ENCODE data around the gene CACNA2D3.

The CACNA2D3 gene

GRCh38 chr3:54714035-54714434, 591.7 kb downstream of the CACNA2D3 start:
- no peak for DNase-seq

GRCh38 chr3:54717506-54717905, 595.2 kb downstream of the CACNA2D3 start:
- no peak for DNase-seq

- DNase-seq, result no peak
These were observed 597.6 kb downstream of the CACNA2D3 start for GRCh38 chr3:54719914-54720313.

GRCh38 chr3:54720604-54721003, 598.3 kb downstream of the CACNA2D3 start:
- DNase-seq, result no peak

- DNase-seq, result no peak
These were observed 609.5 kb downstream of the CACNA2D3 start for GRCh38 chr3:54731732-54732445.

GRCh38 chr3:54733106-54734006, 611.0 kb downstream of the CACNA2D3 start:
- no peak for DNase-seq

GRCh38 chr3:54736459-54736858, 614.1 kb downstream of the CACNA2D3 start:
- DNase-seq, result no peak

GRCh38 chr3:54743755-54744154, 621.4 kb downstream of the CACNA2D3 start:
- DNase-seq, result no peak

GRCh38 chr3:54744291-54744690, 621.9 kb downstream of the CACNA2D3 start:
- DNase-seq, result no peak

GRCh38 chr3:54745843-54746242, 623.5 kb downstream of the CACNA2D3 start:
- DNase-seq, result no peak

- no peak for DNase-seq
These were observed 624.4 kb downstream of the CACNA2D3 start for GRCh38 chr3:54746722-54747121.

GRCh38 chr3:54755756-54756155, 633.4 kb downstream of the CACNA2D3 start:
- DNase-seq, result no peak

- no peak for DNase-seq
These were observed 634.0 kb downstream of the CACNA2D3 start for GRCh38 chr3:54756330-54756731.

- DNase-seq, result no peak
These were observed 636.1 kb downstream of the CACNA2D3 start for GRCh38 chr3:54758461-54758860.

GRCh38 chr3:54759166-54759565, 636.8 kb downstream of the CACNA2D3 start:
- DNase-seq, result no peak

- no peak for DNase-seq
These were observed 637.8 kb downstream of the CACNA2D3 start for GRCh38 chr3:54760201-54760600.

GRCh38 chr3:54761637-54762036, 639.3 kb downstream of the CACNA2D3 start:
- DNase-seq, result no peak

GRCh38 chr3:54764911-54765310, 642.6 kb downstream of the CACNA2D3 start:
- no peak for DNase-seq

- no peak for DNase-seq
These were observed 648.7 kb downstream of the CACNA2D3 start for GRCh38 chr3:54771050-54771449.

- DNase-seq, result no peak
These were observed 649.7 kb downstream of the CACNA2D3 start for GRCh38 chr3:54772051-54772450.

- DNase-seq, result no peak
These were observed 650.4 kb downstream of the CACNA2D3 start for GRCh38 chr3:54772746-54773145.

- DNase-seq, result no peak
These were observed 650.9 kb downstream of the CACNA2D3 start for GRCh38 chr3:54773271-54773670.

GRCh38 chr3:54776601-54777000, 654.2 kb downstream of the CACNA2D3 start:
- no peak for DNase-seq

- DNase-seq, result no peak
These were observed 654.8 kb downstream of the CACNA2D3 start for GRCh38 chr3:54777141-54777540.

All from GF-D8 (cell line).